CD4-positive, alpha-beta T cell treated with Interferon alpha-2 for 1 hour (primary cell): ENCODE data around the gene PDE4B.

Experiments
- DNase-seq, 2 donors: peaks; one replicate each; pipeline ENCODE4 v3.0.0-alpha.2; 2020 to 2022

Gene PDE4B

GRCh38 chr1:65890201-65890843 is 97.6 kb downstream of the PDE4B start:
- DNase-seq = no peak

DNA sequence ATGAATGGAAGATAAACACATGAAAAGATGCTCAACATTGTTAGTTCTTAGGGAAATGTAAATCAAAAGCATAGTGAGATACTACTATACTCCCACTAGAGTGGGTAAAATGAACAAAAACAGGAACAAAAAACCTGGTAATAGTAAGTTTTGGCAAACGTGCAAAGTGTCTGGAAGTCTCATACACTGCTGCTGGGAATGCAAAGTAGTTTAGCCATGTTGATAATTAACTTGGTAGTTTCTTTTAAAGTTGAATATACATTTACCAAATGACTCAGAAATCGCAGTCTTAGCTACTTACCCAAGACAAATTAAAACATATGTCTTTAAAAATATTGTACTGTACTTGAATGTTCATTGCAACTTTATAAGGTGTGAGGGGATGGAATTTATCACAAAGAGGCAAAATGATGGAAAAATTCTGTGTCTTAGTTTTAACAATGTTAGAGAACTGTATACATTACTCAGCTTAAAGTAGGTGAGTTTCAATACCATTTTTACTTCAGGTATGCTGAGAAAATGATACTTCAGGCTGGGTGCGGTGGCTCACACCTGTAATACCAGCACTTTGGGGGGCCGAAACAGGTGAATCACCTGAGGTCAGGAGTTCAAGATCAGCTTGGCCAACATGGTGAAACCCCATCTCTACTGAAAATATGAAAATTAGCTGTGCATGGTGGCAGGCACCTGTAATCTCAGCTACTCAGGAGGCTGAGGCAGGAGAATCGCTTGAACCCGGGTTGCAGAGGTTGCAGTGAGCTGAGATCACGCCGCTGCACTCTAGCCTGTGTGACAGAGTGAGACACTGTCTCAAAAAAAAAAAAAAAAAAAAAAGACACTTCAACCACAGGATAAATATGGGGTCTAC is 102.3 kb downstream of the PDE4B start:
- DNase-seq = no peak

DNA sequence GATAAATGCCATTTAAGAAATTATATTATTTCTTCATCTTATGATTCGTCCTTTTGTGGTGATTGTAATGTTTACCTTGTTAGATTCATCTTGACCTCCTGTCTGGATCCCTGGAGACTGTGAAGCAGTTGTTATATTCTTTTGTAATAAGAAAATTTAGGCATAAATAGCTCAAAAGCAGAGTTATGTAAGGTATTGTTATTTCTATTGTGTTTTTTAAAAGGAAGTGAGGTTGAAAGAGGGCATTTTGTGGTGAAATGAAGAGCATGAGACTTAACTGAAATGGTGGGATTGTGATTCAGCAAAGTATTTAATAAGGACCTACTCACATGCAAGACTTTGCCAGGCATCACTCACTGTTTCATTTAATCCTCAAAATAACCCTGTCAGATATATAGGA is 104.0 kb downstream of the PDE4B start:
- no peak for DNase-seq

DNA sequence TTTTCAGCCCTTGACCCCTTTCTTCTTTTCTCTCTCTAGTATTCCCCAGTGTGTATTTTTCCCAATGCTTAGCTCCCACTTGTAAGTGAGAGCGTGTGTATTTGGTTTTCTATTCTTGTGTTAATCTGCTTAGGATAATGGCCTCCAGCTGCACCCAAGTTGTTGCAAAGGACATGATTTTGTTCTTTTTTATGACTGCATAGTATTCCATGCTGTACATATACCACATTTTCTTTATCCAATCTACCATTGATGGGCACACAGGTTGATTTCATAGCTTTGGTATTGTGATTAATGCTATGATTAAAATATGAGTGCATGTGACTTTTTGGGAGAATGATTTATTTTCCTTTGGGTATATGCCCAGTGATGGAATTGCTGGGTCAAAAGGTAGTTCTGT is 104.8 kb downstream of the PDE4B start:
- DNase-seq = no peak

- no peak for DNase-seq
Observed at GRCh38 chr1:65904681-65905083, 112.0 kb downstream of the PDE4B start.

GRCh38 chr1:65910432-65910831 is 117.7 kb downstream of the PDE4B start:
- no peak for DNase-seq

DNA sequence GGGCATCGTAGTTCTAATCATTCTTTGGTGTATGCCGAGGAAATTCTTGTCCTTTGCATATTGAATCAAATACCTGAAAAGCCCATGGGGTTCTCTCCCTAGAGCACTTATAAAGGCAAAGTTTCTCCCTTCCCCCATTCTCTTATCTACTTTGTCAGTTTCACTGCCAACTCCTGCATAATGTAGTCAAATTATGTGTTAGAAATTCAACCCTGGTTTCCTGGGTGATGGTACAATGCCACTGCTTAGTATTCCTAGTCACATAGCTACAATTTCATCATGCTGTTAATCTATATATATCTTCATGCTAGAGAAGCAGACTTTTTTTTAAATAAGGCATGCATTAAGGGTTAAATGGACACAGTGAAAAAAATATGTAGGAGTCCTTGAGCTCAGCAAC is 119.0 kb downstream of the PDE4B start:
- DNase-seq = no peak

- no peak for DNase-seq
Observed at GRCh38 chr1:65918564-65918963, 125.9 kb downstream of the PDE4B start.

GRCh38 chr1:65921446-65921845 is 128.8 kb downstream of the PDE4B start:
- DNase-seq = no peak

- no peak for DNase-seq
Observed at GRCh38 chr1:65924471-65924870, 131.8 kb downstream of the PDE4B start.

DNA sequence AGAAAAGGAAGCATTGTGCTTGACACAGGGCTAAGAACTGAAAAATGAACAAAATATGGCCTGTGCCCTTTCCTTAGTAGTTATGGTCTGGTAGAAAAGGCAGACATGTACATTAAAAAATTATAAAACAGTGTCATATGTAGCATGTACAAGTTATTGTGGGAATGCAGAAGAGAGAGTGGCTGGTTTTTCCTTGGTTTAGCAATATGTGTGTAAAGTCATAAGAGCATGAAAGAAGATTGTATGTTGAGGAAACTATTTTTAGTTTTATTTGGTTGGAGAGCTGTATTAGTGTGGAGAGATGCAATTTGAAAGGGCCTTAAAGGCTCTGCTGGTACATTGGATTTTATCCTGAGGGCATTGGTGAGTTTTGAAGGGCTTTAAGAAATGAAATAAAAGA is 145.8 kb downstream of the PDE4B start:
- no peak for DNase-seq

- DNase-seq = no peak
Observed at GRCh38 chr1:65939191-65939590, 146.5 kb downstream of the PDE4B start.

DNA sequence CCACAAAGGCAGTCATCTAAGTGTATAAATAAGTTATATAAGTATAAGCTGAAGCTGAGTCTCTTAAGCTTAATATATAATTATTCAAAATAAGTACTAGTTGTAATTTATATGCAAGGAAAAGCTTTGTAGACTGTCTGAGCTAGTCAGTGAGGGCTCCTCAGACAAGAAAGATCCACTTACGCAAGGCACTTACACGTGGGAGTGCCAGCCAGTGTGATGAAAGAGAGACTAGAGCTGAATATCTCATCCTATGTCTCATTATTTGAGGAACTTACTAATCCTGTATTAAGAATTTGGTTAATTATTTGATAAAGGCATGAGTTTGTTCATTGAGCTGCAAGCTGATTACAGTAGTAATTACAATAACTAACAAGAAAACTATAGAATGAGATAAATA is 146.9 kb downstream of the PDE4B start:
- DNase-seq = no peak

- DNase-seq = no peak
Observed at GRCh38 chr1:65940126-65940525, 147.4 kb downstream of the PDE4B start.

DNA sequence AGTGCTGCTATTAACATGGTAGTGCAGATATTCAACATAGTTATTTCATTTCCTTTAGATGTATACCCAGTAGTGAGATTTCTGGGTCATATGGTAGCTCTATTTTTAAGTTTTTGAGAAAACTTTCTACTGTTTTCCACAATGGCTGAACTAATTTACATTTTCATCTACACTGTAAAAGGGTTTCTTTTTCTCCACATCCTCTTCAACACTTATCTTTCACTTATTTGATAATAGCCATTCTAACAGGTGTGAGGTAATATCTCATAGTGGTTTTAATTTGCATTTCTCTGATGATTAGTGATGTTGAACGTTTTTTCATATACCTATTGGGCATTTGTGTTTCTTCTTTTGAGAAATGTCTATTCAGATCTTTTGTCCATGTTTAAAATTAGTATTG is 149.8 kb downstream of the PDE4B start:
- no peak for DNase-seq

DNA sequence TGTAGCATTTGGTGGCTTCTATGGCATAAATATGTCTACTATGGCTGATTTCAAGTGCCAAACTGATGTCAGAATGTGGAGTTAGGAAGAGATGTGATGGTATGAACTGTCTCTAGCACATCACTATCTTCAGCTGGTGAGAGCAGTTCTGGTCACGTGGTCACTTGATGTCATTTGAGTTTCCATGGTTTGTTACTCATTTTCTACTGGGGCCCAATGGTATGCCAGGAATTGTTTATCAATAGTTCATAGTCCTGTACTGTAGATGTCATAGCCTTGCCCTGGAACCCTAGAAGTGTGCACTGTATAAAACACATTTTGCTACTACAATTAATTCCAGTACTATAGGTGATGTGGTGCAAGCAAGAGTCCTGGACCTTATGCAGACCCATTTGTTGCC is 153.7 kb downstream of the PDE4B start:
- no peak for DNase-seq

DNA sequence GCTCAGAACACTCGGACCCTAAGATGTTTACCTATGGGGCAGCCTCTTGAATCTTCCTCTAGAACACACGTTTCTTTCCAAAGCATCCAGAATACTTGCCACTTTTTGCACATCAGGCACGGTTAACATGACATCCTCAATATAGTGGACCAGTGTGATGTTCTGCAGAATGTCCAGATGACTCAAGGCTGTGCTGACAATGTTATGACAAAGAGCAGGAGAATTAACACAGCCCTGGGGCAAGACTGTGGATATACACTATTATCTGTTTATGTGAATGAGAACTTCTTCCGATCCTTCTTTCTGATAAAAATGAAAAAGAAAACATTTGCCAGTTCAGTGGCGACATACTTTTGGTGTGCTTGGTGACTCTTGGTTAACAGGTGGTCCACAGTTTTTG is 154.3 kb downstream of the PDE4B start:
- DNase-seq = no peak

DNA sequence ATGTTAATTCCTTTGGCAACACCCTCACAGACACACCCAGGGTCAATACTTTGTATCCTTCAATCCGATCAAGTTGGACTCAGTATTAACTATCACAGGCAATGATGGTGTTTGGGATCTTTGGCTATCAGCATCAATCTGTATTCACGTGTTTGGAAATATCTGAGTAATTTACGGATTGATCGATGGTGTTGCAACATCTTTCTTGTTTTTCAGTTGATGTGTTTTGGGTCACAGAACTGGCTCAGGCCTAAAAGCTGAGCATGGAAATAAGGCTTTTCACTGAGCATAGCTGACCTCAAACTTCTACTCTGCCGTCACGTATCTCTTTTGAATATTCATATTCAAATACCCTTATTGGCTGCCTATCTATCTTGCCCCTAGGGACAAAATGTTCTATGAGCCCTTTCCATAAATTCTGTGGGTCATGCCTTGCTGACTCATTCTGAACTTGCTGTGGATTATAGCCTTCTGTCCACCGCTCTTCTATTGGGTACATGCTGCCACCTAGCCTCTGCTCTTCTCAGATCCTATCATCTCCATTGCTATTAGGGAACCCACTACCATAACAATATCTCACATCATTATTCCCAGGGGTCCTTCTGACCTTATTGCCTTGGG is 156.0 kb downstream of the PDE4B start:
- no peak for DNase-seq

DNA sequence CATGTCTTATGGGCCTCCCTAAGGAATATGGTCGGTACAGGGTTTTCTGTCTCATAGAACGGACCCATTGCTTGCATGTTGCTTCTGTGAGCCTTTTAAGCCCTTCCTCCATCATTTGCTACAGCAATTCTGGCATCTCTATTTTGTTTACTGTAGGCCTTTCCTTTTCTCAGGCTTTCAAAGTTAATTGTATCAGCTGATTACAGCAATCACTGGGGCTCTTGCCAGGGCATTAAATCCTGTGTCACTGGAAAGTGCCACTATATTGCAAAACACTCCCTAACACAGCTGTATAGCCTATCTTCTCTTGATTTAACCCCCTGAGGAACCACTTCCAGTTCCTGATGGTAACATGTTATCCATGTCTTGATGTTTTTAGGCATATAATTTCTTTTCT is 156.5 kb downstream of the PDE4B start:
- no peak for DNase-seq

GRCh38 chr1:65949933-65950332 is 157.2 kb downstream of the PDE4B start:
- DNase-seq = no peak

DNA sequence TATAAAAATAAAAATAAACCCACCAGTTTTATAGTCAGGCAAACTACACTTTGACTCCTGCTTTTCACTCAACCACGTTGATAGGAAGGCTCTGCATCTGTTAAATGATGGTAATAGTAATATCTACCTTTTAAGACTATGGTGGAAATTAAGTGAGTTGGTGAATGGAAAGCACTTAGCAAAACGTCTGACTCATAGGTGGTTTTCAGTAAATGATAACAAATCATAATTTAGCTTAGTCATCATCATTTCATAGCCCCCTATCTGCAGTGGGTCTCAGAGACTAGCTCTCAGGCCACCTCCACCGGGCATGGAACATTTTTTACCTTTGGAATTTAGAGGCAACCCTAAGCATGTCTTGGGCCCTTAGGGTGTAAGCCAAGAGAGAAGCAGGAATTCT is 160.0 kb downstream of the PDE4B start:
- no peak for DNase-seq

GRCh38 chr1:65953170-65953569 is 160.5 kb downstream of the PDE4B start:
- DNase-seq = no peak

DNA sequence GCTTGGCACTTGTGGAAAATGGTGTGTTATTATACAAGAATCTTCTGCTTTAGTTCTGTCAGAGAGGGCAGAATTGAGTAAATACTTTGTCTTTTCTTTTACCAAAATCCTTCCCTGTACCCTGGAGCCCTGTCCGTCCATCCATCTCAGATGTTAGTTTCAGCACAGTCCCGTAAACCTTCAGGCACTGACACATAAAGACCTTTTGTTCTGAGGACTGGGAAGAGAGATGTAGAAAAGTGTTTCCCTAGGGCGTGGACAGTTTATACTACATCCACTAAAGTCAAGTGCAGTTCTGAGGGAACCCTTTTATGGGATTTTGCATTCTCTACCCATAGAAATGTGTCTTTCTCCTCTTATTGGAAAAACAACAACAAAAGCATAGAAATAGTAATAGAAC is 162.4 kb downstream of the PDE4B start:
- DNase-seq = no peak

GRCh38 chr1:65955503-65955902 is 162.8 kb downstream of the PDE4B start:
- DNase-seq = no peak
